SK-N-SH (cell line): ENCODE data around the gene SRRT. TPM values are rescaled to one million over a fixed set of nuclear protein-coding genes. Genes with fewer than 3 reads are reported as not detected.

Source experiments
- CTCF ChIA-PET: fragments of 300-600, 350-600 bp; formaldehyde crosslinking; extraction: SDS; loops from one replicate; lab custom pipeline; 2021; lab: Yijun Ruan, JAX
- POLR2A ChIA-PET: fragments of 350-600 bp; sonication (Branson Sonifier 250); formaldehyde crosslinking; extraction: SDS; loops from one replicate; lab custom pipeline; 2020; ENCODE audit warnings: antibody characterized with exemption, inconsistent platforms; lab: Yijun Ruan, JAX
- DNase-seq: peaks from one replicate; pipeline ENCODE4 v3.0.0; 2012
- H2AFZ ChIP-seq: fragments of 200-600 bp; sonication (generic); 2 replicates; pipeline ENCODE4 v1.8.1; 2016; ENCODE audit warnings: antibody characterized with exemption, mild to moderate bottlenecking, low read depth
- H3F3A ChIP-seq: fragments of 200-600 bp; sonication (generic); replicated peaks from 2 replicates; pipeline ENCODE3; 2016; ENCODE audit warnings: antibody characterized with exemption, mild to moderate bottlenecking; ENCODE audit not compliant: insufficient read depth
- H3K27ac ChIP-seq, 2 experiments: fragments of 200-500 bp in 1 of 2; fragments of 200-600 bp in 1 of 2; sonication (Bioruptor generic) in 1 of 2; sonication (generic), shearing (Covaris generic) in 1 of 2; 2 replicates each; pipeline versions ENCODE4 v1.5.1 to v1.6.1; 2014 to 2016; ENCODE audit warnings: low read depth in 2 of 2, inconsistent platforms in 1 of 2, low read length in 1 of 2, mild to moderate bottlenecking in 1 of 2, mixed read lengths in 1 of 2
- H3K27me3 ChIP-seq: fragments of 200-600 bp; sonication (generic), shearing (Covaris generic); 2 replicates; pipeline ENCODE4 v1.6.1; 2016; ENCODE audit warnings: mixed run types; ENCODE audit not compliant: insufficient read depth
- H3K36me3 ChIP-seq, 2 experiments: fragments of 200-500 bp in 1 of 2; fragments of 200-600 bp in 1 of 2; sonication (Bioruptor generic) in 1 of 2; sonication (generic) in 1 of 2; replicated peaks in 1 of 2; 2 replicates each; pipeline versions ENCODE3 to v1.5.1; 2014 to 2016; ENCODE audit warnings: low read length in 1 of 2, mild to moderate bottlenecking in 1 of 2; ENCODE audit not compliant: insufficient read depth in 2 of 2, control insufficient read depth in 1 of 2
- H3K4me1 ChIP-seq, 2 experiments: fragments of 200-500 bp in 1 of 2; fragments of 200-600 bp in 1 of 2; sonication (Bioruptor generic) in 1 of 2; sonication (generic), shearing (Covaris generic) in 1 of 2; 2 replicates each; pipeline versions ENCODE4 v1.5.1 to v1.6.1; 2014 to 2016; ENCODE audit warnings: low read depth in 1 of 2, low read length in 1 of 2, mixed run types in 1 of 2; ENCODE audit not compliant: insufficient read depth in 2 of 2, control insufficient read depth in 1 of 2
- H3K4me2 ChIP-seq: fragments of 200-600 bp; sonication (generic), shearing (Covaris generic); 2 replicates; pipeline ENCODE4 v1.6.1; 2017; ENCODE audit warnings: mixed run types
- H3K4me3 ChIP-seq, 2 experiments: fragments of 200-500 bp in 1 of 2; fragments of 200-600 bp in 1 of 2; sonication (Bioruptor generic) in 1 of 2; sonication (generic), shearing (Covaris generic) in 1 of 2; 2 replicates each; pipeline versions ENCODE4 v1.5.1 to v1.8.1; 2014 to 2016; ENCODE audit warnings: low read depth in 2 of 2, inconsistent platforms in 1 of 2, low read length in 1 of 2, mild to moderate bottlenecking in 1 of 2, mixed read lengths in 1 of 2, moderate library complexity in 1 of 2
- H3K79me2 ChIP-seq: fragments of 200-600 bp; sonication (generic); 2 replicates; pipeline ENCODE4 v1.8.1; 2017; ENCODE audit warnings: mild to moderate bottlenecking; ENCODE audit not compliant: insufficient read depth
- H3K9ac ChIP-seq: fragments of 200-600 bp; sonication (generic); 2 replicates; pipeline ENCODE4 v1.6.1; 2017; ENCODE audit warnings: mixed run types
- H3K9me2 ChIP-seq: fragments of 200-600 bp; sonication (generic); 2 replicates; pipeline ENCODE4 v1.6.1; 2017; ENCODE audit warnings: mixed run types
- H3K9me3 ChIP-seq: fragments of 200-600 bp; sonication (generic); 2 replicates; pipeline ENCODE4 v1.6.1; 2017; ENCODE audit warnings: mixed run types, mild to moderate bottlenecking, moderate library complexity
- H4K20me1 ChIP-seq: fragments of 200-600 bp; sonication (generic); 2 replicates; pipeline ENCODE4 v1.6.1; 2017; ENCODE audit warnings: mild to moderate bottlenecking, mixed run types; ENCODE audit not compliant: insufficient read depth
- CHD2 ChIP-seq: fragments of 150-350 bp; IDR thresholded peaks from 2 replicates; pipeline ENCODE4 v1.6.1; 2018; ENCODE audit warnings: low read length; ENCODE audit not compliant: partially characterized antibody
- EZH2phosphoT487 ChIP-seq: fragments of 200-600 bp; sonication (generic); IDR thresholded peaks from 2 replicates; pipeline ENCODE4 v1.6.1; 2017; ENCODE audit warnings: low read depth, mixed run types, mild to moderate bottlenecking, antibody characterized with exemption, moderate library complexity, borderline replicate concordance
- FOSL2 ChIP-seq: IDR thresholded peaks from 2 replicates; pipeline ENCODE4 v1.4.0; 2012; ENCODE audit warnings: low read depth, mild to moderate bottlenecking, moderate library complexity, borderline replicate concordance
- FOXM1 ChIP-seq: IDR thresholded peaks from 2 replicates; pipeline ENCODE4 v1.4.0; 2012; ENCODE audit warnings: low read depth, mild to moderate bottlenecking
- GATA2 ChIP-seq: sonication (generic); formaldehyde crosslinking; IDR thresholded peaks from 2 replicates; pipeline ENCODE4 v1.5.0; 2020; ENCODE audit warnings: mild to moderate bottlenecking, missing genetic modification reagents
- JUND ChIP-seq: IDR thresholded peaks from 2 replicates; pipeline ENCODE4 v1.4.0; 2012
- MEF2A ChIP-seq: IDR thresholded peaks from 2 replicates; pipeline ENCODE4 v1.4.0; 2012; ENCODE audit warnings: low read depth, borderline replicate concordance
- MXI1 ChIP-seq: IDR thresholded peaks from 2 replicates; pipeline ENCODE4 v1.6.1; 2012; ENCODE audit warnings: mild to moderate bottlenecking, low read depth, low read length, improper control_type of control experiment
- NRF1 ChIP-seq: IDR thresholded peaks from 2 replicates; pipeline ENCODE4 v1.6.1; 2012; ENCODE audit warnings: low read depth, mild to moderate bottlenecking, low read length
- POLR2AphosphoS5 ChIP-seq: IDR thresholded peaks from 2 replicates; pipeline ENCODE4 v1.6.1; 2012; ENCODE audit warnings: low read depth, low read length
- RXRA ChIP-seq: IDR thresholded peaks from 2 replicates; pipeline ENCODE4 v1.4.0; 2012; ENCODE audit warnings: low read depth, mild to moderate bottlenecking, borderline replicate concordance
- SIN3A ChIP-seq: IDR thresholded peaks from 2 replicates; pipeline ENCODE4 v1.6.1; 2012; ENCODE audit warnings: low read depth, mild to moderate bottlenecking, low read length, moderate library complexity, borderline replicate concordance
- YY1 ChIP-seq: IDR thresholded peaks from 2 replicates; pipeline ENCODE4 v1.4.0; 2012; ENCODE audit warnings: low read depth, mild to moderate bottlenecking
- WGBS: methylation state at CpG from one replicate; pipeline ENCODE4 v1.1.6; 2017; ENCODE audit warnings: low lambda C conversion rate; 5-methylcytosine and 5-hydroxymethylcytosine counted together
- polyA plus RNA-seq, 3 experiments: library from polyadenylated mRNA; depleted of rRNA; stranded (reverse); fragments of >200 nt; gene quantifications; 2 replicates each; pipeline ENCODE4 v1.2.3, GENCODE V29; 2012
- TF ChIP-seq, protein P1 (sequence below): fragments of 150-350 bp; IDR thresholded peaks from 2 replicates; pipeline ENCODE4 v1.6.1; 2017; ENCODE audit warnings: antibody characterized with exemption, low read length, low read depth, borderline replicate concordance
- TF ChIP-seq, protein P2 (sequence below): IDR thresholded peaks from 2 replicates; pipeline ENCODE4; 2012
- TF ChIP-seq, protein P3 (sequence below): IDR thresholded peaks from 2 replicates; pipeline ENCODE4 v1.4.0; 2012; ENCODE audit warnings: low read depth, borderline replicate concordance
- TF ChIP-seq, protein P4 (sequence below): IDR thresholded peaks from 2 replicates; pipeline ENCODE4 v1.6.1; 2012; ENCODE audit warnings: mild to moderate bottlenecking, low read depth, low read length, moderate library complexity
- TF ChIP-seq, protein P5 (sequence below): fragments of 150-350 bp; IDR thresholded peaks from 2 replicates; pipeline ENCODE4 v1.6.1; 2016; ENCODE audit warnings: mild to moderate bottlenecking, low read depth, low read length
- TF ChIP-seq, protein P6 (sequence below): IDR thresholded peaks from 2 replicates; pipeline ENCODE4 v1.4.0; 2012; ENCODE audit warnings: low read depth, borderline replicate concordance

SRRT gene
- polyA plus RNA-seq, 1 of the 3 experiments (the other 2 are of a cell fraction): 92.7 TPM

DNA sequence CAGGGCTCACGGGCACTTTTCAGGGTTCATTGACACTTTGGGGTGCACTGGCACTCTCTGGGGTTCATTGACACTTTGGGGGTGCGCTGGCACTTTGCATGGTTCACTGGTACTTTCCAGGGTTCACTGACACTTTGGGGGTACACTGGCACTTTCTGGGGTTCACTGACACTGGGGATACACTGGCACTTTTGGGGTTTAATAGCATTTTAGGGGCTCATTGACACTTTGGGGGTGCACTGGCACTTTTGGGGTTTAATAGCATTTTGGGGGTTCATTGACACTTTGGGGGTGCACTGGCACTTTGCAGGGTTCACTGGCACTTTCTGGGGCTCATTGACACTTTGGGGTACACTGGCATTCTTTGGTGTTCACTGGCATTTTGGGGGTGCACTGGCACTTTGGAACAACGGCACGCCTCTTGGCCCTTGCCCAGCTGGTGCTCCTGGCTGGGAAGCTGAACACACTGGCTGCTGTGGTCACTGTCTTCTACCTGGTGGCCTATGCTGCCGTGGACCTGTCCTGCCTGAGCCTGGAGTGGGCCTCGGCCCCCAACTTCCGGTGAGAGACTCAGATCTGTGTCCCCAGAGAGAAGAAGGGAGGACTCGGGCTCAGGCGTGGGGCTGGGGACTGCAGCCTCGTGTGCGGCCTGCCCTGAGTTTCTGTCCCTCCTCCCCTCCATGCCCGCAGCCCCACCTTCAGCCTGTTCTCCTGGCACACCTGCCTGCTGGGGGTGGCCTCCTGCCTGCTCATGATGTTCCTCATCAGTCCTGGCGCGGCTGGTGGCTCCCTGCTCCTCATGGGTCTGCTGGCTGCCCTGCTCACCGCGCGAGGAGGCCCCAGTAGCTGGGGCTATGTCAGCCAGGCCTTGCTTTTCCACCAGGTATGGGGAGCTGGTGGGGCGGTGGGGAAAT, 13.9 kb upstream of the SRRT start (continued):
- TF ChIP-seq, protein P1, sequence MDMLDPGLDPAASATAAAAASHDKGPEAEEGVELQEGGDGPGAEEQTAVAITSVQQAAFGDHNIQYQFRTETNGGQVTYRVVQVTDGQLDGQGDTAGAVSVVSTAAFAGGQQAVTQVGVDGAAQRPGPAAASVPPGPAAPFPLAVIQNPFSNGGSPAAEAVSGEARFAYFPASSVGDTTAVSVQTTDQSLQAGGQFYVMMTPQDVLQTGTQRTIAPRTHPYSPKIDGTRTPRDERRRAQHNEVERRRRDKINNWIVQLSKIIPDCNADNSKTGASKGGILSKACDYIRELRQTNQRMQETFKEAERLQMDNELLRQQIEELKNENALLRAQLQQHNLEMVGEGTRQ: no peak
- TF ChIP-seq, protein P2, sequence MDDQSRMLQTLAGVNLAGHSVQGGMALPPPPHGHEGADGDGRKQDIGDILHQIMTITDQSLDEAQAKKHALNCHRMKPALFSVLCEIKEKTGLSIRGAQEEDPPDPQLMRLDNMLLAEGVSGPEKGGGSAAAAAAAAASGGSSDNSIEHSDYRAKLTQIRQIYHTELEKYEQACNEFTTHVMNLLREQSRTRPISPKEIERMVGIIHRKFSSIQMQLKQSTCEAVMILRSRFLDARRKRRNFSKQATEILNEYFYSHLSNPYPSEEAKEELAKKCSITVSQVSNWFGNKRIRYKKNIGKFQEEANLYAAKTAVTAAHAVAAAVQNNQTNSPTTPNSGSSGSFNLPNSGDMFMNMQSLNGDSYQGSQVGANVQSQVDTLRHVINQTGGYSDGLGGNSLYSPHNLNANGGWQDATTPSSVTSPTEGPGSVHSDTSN: no peak
- TF ChIP-seq, protein P3, sequence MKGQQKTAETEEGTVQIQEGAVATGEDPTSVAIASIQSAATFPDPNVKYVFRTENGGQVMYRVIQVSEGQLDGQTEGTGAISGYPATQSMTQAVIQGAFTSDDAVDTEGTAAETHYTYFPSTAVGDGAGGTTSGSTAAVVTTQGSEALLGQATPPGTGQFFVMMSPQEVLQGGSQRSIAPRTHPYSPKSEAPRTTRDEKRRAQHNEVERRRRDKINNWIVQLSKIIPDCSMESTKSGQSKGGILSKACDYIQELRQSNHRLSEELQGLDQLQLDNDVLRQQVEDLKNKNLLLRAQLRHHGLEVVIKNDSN: no peak
- TF ChIP-seq POLR2AphosphoS5: no peak
- no peak for TF ChIP-seq SIN3A
- TF ChIP-seq JUND: no peak
- no peak for TF ChIP-seq YY1
- no peak for TF ChIP-seq NRF1
- no peak for TF ChIP-seq CHD2
- TF ChIP-seq FOXM1: no peak
- no peak for TF ChIP-seq MEF2A
- no peak for TF ChIP-seq FOSL2
- TF ChIP-seq RXRA: no peak

DNA sequence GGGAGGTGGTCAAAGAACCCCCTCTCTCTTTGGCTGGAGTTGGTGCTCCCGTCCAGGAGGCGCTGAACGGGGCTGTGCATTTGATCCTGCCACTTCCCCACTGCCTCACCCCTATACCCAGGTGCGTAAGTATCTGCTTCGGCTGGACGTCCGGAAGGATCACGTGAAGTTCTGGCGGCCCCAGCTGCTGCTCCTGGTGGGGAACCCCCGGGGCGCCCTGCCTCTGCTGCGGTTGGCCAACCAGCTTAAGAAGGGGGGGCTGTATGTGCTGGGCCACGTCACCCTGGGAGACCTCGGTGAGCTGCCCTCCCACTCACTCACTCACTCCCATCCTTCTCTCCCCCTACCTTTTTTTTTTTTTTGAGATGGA, 13.3 kb upstream of the SRRT start:
- peaks cover 23% of the 10 kb centered on the region in 2 experiments for H3K36me3 ChIP-seq
- DNase-seq: no peak
- H3K4me1 ChIP-seq: peaks cover 2 to 10% of the 10 kb centered on the region in 2 experiments; a peak in 3 of 4 replicates
- no peak overlapping the region for H3K27ac ChIP-seq
- H3K9me2 ChIP-seq: no peaks in the 10 kb centered on the region
- H3K4me2 ChIP-seq: no peak overlapping the region
- H3K9me3 ChIP-seq: no peaks in the 10 kb centered on the region
- ChIA-PET CTCF (interaction anchor here (1.0 to 2.2 kb wide), 4 partner anchors 10 to 153 kb away, joined by 3 to 17 read pairs (median 3); partner anchors contain the start of gene SLC12A9), POLR2A (interaction anchor here (1.8 kb wide), 2 partner anchors 9 to 13 kb away, joined by 6 to 7 read pairs; partner anchors contain the start of genes SLC12A9 and SRRT)
- peaks cover 11% of the 10 kb centered on the region; the same call in 1 of the 2 replicates for H3K79me2 ChIP-seq
- no peak overlapping the region for H3K9ac ChIP-seq
- H4K20me1 ChIP-seq: no peaks in the 10 kb centered on the region
- no peak overlapping the region for H3K4me3 ChIP-seq
- peaks cover 19% of the 10 kb centered on the region for H3F3A ChIP-seq
- no peak overlapping the region for H2AFZ ChIP-seq
- no peaks in the 10 kb centered on the region for H3K27me3 ChIP-seq
- WGBS: 99% methylated on average over 14 of the region's 14 CpGs
- TF ChIP-seq GATA2 (CRISPR knock-in tag) (no peak), MXI1 (no peak), EZH2phosphoT487 (no peak)
- TF ChIP-seq, protein P2: no peak
- TF ChIP-seq, protein P4, sequence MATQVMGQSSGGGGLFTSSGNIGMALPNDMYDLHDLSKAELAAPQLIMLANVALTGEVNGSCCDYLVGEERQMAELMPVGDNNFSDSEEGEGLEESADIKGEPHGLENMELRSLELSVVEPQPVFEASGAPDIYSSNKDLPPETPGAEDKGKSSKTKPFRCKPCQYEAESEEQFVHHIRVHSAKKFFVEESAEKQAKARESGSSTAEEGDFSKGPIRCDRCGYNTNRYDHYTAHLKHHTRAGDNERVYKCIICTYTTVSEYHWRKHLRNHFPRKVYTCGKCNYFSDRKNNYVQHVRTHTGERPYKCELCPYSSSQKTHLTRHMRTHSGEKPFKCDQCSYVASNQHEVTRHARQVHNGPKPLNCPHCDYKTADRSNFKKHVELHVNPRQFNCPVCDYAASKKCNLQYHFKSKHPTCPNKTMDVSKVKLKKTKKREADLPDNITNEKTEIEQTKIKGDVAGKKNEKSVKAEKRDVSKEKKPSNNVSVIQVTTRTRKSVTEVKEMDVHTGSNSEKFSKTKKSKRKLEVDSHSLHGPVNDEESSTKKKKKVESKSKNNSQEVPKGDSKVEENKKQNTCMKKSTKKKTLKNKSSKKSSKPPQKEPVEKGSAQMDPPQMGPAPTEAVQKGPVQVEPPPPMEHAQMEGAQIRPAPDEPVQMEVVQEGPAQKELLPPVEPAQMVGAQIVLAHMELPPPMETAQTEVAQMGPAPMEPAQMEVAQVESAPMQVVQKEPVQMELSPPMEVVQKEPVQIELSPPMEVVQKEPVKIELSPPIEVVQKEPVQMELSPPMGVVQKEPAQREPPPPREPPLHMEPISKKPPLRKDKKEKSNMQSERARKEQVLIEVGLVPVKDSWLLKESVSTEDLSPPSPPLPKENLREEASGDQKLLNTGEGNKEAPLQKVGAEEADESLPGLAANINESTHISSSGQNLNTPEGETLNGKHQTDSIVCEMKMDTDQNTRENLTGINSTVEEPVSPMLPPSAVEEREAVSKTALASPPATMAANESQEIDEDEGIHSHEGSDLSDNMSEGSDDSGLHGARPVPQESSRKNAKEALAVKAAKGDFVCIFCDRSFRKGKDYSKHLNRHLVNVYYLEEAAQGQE: no peak
- TF ChIP-seq, protein P5, sequence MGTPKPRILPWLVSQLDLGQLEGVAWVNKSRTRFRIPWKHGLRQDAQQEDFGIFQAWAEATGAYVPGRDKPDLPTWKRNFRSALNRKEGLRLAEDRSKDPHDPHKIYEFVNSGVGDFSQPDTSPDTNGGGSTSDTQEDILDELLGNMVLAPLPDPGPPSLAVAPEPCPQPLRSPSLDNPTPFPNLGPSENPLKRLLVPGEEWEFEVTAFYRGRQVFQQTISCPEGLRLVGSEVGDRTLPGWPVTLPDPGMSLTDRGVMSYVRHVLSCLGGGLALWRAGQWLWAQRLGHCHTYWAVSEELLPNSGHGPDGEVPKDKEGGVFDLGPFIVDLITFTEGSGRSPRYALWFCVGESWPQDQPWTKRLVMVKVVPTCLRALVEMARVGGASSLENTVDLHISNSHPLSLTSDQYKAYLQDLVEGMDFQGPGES: no peak
- TF ChIP-seq, protein P6, sequence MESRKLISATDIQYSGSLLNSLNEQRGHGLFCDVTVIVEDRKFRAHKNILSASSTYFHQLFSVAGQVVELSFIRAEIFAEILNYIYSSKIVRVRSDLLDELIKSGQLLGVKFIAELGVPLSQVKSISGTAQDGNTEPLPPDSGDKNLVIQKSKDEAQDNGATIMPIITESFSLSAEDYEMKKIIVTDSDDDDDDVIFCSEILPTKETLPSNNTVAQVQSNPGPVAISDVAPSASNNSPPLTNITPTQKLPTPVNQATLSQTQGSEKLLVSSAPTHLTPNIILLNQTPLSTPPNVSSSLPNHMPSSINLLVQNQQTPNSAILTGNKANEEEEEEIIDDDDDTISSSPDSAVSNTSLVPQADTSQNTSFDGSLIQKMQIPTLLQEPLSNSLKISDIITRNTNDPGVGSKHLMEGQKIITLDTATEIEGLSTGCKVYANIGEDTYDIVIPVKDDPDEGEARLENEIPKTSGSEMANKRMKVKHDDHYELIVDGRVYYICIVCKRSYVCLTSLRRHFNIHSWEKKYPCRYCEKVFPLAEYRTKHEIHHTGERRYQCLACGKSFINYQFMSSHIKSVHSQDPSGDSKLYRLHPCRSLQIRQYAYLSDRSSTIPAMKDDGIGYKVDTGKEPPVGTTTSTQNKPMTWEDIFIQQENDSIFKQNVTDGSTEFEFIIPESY: no peak
